Jurkat, Clone E6-1 (cell line): ENCODE data around the gene TUBB6.

Experiments
- DNase-seq: peaks from one replicate; pipeline ENCODE4 v3.0.0-alpha.2; 2011; ENCODE audit warnings: low read depth, low spot score
- H3K4me3 ChIP-seq: 2 replicates; pipeline ENCODE4 v1.5.1; 2011; ENCODE audit warnings: mild to moderate bottlenecking, low read length, control low read depth, moderate library complexity

TUBB6 gene

GRCh38 chr18:12309683-12310198 lies 1.7 kb downstream of the TUBB6 start:
- no peak for DNase-seq
- H3K4me3 ChIP-seq = no peak overlapping the region

- DNase-seq = no peak
- no peak overlapping the region for H3K4me3 ChIP-seq
Measured at GRCh38 chr18:12310762-12311161, 2.7 kb downstream of the TUBB6 start.

- H3K4me3 ChIP-seq = no peak overlapping the region
Measured at GRCh38 chr18:12312976-12313375, 4.9 kb downstream of the TUBB6 start.

DNA sequence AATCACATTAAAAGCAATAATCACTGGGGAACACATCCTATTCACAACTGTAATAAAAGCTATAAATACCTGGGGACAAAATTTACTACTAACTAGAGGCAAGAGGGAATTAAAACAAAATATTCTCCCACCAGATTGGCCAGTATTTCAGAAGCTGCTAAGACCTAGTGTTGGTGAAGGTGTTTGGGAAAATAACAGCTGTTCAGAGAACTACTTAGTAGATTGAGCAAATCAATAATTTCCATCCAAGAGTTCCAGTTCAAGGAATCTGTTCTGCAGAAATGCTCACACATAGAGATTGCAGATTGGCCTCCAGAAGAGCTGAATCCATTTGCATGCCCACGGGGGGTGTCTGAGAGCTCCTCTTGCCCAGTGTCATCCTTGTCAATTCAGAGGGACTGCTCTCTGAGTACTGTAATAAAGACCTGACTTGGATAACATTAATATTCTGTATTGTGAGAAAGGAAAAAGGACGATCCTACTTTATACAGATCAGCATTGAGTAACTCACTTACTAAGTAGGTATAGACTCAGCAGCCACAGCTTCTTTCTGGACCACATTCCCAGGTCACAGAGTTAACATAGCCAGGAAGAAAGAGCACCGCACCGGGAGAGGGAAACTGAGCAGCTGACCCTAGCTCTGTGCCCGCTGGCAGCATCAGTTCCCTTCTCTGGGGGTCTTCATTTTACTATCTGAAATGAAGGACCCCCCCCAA lies 5.6 kb downstream of the TUBB6 start:
- no peak for DNase-seq
- H3K4me3 ChIP-seq = no peak overlapping the region

More at GRCh38 chr18:12312976-12313375, 4.9 kb downstream of the TUBB6 start:
- DNase-seq = no peak

DNA sequence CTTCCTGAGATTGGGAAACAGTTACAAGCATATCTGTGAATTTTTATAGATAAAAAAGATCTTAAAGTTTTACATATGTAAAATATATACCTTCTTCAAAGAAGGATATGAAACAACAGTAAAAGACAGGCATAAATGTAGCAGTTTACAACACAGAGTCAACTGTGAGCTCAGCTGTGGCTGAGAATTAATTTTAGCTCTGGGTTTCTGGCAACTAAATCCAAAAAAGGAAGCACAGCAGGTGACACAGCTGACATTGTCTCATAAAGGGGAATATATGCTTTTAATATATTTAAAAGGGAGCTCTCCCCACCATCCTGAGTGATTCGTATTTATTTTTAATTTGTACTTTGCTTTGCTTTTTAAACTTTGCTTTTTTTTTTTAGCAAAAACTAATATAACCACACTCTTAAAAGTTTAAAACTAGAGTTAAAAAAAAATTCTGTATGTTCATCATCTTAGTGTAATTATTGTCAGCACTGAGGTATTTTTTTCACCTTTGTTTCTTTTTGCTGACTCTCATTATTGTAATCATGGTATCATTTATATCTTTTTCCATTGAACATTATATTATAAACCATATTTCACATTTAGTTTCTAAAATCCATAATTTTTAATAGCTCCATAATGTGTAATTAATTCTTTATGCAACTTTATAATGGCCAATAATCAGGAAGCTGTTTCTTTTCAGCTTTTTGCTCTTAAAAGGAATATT lies 6.7 kb downstream of the TUBB6 start:
- H3K4me3 ChIP-seq = no peak overlapping the region
- no peak for DNase-seq

DNA sequence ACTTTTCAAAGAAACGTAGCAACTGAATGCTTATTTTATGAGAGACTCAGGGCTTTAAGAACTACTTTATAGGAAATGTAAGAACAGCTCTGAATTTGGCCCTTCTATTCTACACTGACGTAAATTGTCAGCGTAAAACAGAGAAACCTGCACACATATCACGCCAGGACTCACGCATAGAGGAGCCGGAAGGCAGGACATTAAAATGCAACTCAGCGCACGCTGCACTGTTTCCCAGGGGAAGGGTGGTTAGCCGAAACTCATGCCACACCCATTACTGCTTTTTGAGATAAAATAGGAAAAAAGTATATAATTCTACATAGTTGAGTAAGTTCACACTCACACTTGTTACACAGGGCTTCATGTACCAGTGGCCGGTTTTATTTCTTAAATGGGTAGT lies 7.4 kb downstream of the TUBB6 start:
- DNase-seq = no peak
- H3K4me3 ChIP-seq = no peak overlapping the region

DNA sequence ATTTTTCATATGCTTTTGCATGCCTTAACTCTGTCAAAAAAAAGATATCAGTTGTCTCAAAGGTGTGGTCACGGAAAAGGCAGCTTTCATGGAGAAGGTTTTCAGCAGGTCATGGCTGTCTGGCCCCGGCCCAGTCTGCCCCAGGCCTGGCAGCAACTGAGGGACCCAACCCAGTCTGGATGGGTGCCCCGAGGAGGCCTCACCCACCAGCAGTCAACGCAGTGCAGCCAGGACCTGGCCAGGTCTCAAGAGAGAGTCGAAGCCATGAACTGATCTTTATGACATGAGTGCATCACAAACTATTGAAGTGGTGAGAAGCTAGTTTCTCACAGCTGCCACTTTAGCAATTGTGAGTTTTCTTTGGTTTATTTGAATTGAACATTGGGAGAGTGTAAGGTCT lies 7.9 kb downstream of the TUBB6 start:
- no peak overlapping the region for H3K4me3 ChIP-seq
- DNase-seq = no peak

DNA sequence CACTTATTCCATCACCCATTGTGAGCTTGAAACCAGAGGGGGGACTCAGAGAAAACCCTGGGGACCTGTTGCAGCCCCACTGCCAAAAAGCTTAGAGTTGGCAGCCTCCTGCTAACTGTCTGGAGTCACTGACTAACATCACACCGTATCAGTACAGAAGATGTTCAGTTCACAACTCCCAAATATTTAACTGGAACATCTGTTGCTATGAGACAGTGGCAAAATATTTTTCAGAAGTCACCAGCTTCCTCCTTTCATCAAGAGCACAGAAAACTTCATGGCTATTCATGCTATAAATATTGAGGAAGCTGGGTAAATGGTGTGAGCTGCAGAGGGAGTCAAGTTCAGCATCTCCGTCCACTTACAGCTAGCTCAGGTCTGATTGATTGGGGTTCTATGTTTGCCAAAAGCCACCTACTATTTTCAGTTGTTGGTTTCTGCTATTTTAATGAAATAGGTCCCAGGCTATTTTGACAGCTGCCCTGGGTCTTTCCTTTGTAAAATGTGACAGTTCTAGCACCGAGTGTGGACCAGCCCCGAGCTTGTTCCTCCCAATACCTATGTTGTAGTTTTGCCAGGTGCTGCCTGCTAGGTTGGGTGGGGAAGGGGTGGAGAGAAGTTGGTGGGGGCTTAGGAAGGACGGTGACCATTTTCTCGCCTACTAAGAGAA lies 9.8 kb downstream of the TUBB6 start:
- DNase-seq = no peak

DNA sequence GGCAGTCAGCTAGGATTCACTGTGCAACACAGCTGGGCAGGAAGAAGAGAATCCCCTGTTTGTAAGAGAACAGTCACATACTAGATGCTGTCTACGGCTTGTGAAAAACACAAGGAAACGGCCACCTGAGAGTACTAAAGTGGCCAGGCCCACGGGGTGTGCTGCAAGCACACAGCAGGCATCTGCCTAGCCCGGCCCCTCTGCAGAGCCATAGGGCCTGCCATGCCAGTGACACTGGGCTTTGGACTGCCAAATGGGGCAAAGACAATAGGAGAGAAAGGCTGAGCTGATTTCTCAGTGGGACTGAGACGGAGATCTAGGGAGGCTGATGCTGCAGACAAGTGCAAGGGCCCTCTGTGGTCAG lies 10.3 kb downstream of the TUBB6 start:
- DNase-seq = no peak

More for the DNA sequence above, 9.8 kb downstream of the TUBB6 start:
- no peak overlapping the region for H3K4me3 ChIP-seq

GRCh38 chr18:12318857-12319256 lies 10.8 kb downstream of the TUBB6 start:
- DNase-seq = no peak
- H3K4me3 ChIP-seq = no peak overlapping the region

More for the DNA sequence above, 10.3 kb downstream of the TUBB6 start:
- H3K4me3 ChIP-seq = no peak overlapping the region

GRCh38 chr18:12321333-12321732 lies 13.3 kb downstream of the TUBB6 start:
- no peak overlapping the region for H3K4me3 ChIP-seq
- DNase-seq = no peak

DNA sequence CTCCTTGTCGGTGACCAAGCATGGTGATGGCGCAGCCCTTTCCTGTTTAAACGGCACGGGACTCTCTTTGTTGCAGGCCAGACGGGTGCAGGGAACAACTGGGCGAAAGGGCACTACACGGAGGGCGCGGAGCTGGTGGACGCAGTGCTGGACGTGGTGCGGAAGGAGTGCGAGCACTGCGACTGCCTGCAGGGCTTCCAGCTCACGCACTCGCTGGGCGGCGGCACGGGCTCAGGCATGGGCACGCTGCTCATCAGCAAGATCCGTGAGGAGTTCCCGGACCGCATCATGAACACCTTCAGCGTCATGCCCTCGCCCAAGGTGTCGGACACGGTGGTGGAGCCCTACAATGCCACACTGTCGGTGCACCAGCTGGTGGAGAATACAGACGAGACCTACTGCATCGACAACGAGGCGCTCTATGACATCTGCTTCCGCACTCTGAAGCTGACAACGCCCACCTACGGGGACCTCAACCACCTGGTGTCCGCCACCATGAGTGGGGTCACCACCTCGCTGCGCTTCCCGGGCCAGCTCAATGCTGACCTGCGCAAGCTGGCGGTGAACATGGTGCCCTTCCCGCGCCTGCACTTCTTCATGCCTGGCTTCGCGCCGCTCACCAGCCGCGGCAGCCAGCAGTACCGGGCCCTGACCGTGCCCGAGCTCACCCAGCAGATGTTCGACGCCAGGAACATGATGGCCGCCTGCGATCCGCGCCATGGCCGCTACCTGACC lies 17.1 kb downstream of the TUBB6 start:
- H3K4me3 ChIP-seq = no peak overlapping the region
- DNase-seq = no peak

DNA sequence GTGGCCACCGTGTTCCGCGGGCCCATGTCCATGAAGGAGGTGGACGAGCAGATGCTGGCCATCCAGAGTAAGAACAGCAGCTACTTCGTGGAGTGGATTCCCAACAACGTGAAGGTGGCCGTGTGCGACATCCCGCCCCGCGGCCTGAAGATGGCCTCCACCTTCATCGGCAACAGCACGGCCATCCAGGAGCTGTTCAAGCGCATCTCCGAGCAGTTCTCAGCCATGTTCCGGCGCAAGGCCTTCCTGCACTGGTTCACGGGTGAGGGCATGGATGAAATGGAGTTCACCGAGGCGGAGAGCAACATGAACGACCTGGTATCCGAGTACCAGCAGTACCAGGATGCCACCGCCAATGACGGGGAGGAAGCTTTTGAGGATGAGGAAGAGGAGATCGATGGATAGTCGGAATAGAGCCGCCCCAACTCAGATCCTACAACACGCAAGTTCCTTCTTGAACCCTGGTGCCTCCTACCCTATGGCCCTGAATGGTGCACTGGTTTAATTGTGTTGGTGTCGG lies 17.7 kb downstream of the TUBB6 start:
- H3K4me3 ChIP-seq = no peak overlapping the region
- DNase-seq = no peak

- H3K4me3 ChIP-seq = no peak overlapping the region
- no peak for DNase-seq
Measured at GRCh38 chr18:12326711-12327460, 18.8 kb downstream of the TUBB6 start.

GRCh38 chr18:12327510-12328178 lies 19.6 kb downstream of the TUBB6 start:
- DNase-seq = peak; percentile 53
- no peak overlapping the region for H3K4me3 ChIP-seq

DNA sequence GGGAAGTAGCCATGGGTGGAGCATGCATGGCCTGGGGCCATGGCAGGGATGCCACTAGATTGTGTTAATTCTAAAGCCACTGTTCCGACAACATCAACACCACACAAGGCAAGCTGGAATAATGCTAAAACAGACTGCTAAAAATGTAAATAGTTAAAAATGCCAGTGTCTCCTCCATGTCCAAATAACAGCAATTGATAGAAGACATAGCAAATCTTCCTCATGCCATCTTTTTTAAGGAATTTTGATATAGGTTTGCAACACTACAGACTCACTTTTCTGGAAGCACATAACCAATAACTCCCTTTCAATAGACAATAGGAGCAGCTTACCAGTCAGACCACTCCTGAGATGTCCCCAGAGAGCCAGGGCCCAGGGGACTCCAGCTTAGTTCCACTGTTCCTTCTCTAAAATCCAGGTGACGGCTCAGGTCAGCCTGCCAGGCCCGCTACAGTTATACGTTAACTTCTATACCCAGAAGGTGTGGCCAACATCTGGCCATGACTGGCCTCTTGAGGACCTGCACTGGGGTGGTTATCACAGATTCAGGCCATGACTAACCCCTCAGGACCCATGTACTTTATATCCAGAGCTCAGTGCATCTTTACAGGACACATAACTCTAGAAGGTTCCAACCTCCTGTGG lies 20.3 kb downstream of the TUBB6 start:
- no peak for DNase-seq
- H3K4me3 ChIP-seq = no peak overlapping the region

- no peak for DNase-seq
- no peak overlapping the region for H3K4me3 ChIP-seq
Measured at GRCh38 chr18:12329125-12329698, 21.2 kb downstream of the TUBB6 start.
